D341Med (cell line): ENCODE data around the gene PARP8.
A peak's percentile ranks its signal among the peaks of the same experiment; 100 is the strongest.
"Not testable (repeated sequence)": the region's sequence is repeated elsewhere in the genome, so short reads cannot be mapped to it uniquely, and the experiment has no call there.

Experiments
- DNase-seq: peaks from one replicate; pipeline ENCODE4 v3.0.0; 2012; ENCODE audit warnings: low spot score

The PARP8 gene

GRCh38 chr5:50666261-50667022 is at the start of gene PARP8:
Gene PARP8, plus strand, starts transcription at chr5:50666637. Its CDS starts 459 bp downstream, at chr5:50667096.
- peak; percentile 62 for DNase-seq

DNA sequence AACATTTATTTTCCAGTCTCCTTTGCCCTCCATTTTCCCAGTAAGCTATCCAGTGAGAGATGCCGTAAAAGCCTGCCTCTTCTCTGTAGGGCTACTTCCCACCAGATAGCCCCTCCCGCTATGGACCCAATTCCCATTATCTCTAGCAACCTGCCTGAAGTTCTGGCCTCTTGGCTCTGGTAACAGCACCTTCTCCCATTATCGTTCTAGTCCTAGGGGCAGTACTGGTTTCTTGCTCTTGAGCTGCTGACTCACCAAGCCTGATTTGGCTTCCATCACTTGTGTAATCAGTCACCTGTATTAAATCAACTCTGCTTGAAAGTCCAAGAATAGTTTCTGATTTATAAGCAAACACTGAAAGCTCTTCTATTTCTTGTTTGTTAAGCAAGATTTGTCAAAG is 42.8 kb upstream of the PARP8 start:
- no peak for DNase-seq

- DNase-seq, result not testable (repeated sequence)
Measured at GRCh38 chr5:50634866-50635265, 31.6 kb upstream of the PARP8 start.

GRCh38 chr5:50637576-50637975 is 28.9 kb upstream of the PARP8 start:
- DNase-seq, result not testable (repeated sequence)

DNA sequence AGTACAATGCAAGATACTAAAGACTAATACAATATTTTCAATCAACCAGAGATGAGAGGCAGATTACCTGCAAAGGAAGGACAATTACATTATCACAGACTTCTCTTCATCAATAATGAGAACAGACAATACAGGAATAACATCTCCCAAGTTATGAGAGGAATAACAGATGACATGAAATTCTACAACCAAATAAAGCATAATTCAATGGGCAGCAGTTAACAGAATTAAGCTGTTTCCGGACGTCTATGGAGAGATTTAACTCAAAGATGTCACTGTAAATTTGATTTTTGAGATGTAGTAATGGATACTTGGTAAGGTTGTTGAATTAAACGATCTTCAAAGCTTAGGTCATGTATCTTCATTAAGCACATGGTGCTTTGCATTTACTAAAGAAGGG is 19.8 kb upstream of the PARP8 start:
- DNase-seq, result no peak

DNA sequence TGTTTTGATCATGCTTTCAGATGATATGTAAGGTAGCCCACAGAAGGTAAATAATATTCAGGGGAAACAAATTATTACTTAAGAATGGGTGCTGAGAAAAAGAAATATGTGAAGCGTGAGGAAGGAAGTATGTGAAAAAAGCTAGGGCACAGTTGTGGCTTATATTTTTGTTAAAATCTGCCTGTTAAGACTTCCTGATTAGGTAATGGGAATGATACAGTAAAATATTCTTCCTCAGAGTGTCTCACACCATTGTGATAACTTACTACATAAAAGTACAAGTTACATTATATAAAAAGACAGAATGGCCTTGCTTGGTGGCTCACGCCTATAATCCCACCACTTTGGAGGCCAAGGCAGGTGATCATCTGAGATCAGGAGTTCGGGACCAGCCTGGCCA is 18.7 kb upstream of the PARP8 start:
- DNase-seq, result no peak

GRCh38 chr5:50653946-50654345 is 12.5 kb upstream of the PARP8 start:
- no peak for DNase-seq

DNA sequence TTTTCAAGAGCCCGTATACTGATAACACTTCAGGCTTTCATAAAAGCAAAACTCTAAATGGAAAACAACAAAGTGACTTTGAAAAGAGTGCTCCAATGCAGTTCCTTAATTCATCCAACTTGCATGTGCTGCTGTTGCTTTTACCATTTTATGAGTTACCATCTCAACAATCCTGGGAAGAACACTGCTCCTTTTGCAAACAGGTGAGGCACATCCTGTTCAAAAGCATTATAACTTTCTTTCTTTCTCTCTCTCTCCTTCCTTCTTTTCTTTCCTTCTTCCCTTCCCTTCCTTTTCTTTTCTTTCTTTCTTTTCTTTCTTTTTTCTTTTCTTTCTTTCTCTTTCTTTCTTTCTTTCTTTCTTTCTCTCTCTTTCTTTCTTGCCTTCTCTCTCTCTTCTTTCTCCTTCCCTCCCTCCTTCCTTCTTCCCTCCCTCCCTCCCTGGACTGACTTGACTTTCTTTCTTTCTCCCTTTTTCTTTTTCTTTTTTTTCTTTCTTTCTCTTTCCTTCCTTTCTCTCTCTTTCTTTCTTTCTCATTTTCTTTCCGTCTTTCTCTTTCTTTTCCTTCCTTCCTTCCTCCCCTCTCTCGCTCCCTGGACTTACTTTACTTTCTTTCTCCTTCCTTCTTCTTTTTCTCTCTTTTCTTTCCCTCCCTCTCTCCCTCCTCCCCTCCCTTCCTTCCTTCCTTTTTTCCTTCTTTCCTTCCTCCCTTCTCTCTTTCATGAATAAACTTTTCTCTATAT is 11.2 kb upstream of the PARP8 start:
- no peak for DNase-seq

DNA sequence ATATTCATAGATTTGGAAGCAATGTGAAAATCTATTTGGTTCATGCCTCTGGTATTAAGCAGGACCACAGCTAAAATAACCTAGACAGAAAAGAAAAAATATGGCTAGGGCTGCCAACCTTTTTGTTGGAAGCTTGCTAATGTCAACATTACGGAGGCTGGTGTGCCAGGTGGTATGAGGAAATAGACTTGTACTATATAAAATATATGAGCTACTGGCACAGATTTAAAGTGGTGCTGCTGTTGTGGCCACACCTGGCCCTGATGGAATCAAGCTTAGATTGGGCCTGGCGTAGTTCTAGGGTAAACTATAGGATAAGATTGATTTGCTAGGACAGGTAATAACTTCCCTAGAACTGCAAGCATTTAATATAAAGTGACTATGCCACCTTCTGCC is 10.6 kb upstream of the PARP8 start:
- no peak for DNase-seq

DNA sequence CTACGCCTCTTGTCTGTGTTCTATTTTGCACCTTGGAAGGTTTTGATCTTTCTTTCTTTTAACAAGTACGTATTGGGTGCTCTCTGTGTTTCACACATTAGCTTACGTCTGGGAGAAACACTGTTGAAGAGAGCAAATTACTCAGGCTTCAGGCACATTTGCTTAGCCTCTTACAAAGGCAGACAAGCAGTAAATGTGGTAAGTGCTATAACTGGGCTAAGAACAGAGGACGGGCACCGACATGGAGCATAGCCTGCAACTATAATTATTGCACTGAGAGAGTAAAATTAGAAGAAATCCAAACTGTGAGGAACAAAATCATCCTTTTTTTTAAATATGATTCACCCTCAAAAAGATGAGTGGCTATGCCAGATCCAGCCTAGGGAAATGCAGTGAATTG is 9.4 kb upstream of the PARP8 start:
- no peak for DNase-seq

- no peak for DNase-seq
Measured at GRCh38 chr5:50658246-50658645, 8.2 kb upstream of the PARP8 start.

DNA sequence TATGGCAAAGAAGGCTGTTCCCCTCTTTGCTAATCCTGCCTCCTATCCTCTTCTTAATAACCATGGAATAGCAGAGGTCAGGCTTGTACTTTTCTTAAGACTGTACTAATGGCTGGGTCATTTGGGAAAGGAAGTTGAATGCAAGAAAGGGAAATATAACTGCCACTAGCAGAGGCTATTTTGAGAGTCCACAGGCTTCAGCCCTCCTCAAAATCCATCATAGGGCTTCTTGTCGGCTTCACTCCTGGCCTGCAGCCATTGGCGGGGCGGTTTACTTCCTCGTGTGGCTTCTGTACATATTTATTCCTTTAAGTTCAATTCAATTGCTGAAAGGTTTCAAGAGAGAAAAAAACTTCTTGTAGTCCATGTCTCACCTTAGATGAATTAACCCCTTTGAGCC is 2.8 kb upstream of the PARP8 start:
- DNase-seq, result no peak

- no peak for DNase-seq
Measured at GRCh38 chr5:50665091-50665490, 1.3 kb upstream of the PARP8 start.

DNA sequence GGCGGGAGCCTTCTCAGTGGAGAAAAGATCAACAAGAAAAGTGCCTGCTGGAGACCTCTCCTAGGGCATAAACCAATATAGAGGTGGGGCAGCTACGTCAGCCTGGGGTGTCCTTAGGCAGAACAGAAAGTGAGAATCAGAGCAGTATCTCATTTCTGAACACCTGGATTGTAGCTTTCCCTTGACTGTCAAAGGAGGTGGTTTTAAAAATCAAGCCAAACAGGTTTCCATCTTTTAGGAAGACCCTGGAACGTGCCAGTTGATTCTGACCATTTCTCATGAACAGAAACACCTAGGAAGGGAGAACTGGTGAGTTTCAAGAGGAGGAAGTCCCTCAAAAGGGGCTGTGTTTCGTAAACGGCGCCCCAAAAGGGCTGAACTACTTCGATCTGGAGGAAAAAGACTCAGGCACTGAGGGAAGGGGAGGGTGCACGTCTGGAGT is 655 bp upstream of the PARP8 start:
- not testable (repeated sequence) for DNase-seq

GRCh38 chr5:50667023-50667652 is 701 bp downstream of the PARP8 start:
- DNase-seq, result peak; percentile 55

- peak; percentile 59 for DNase-seq
Measured at GRCh38 chr5:50667653-50668595, 1.5 kb downstream of the PARP8 start.

GRCh38 chr5:50668636-50669035 is 2.2 kb downstream of the PARP8 start:
- not testable (repeated sequence) for DNase-seq

DNA sequence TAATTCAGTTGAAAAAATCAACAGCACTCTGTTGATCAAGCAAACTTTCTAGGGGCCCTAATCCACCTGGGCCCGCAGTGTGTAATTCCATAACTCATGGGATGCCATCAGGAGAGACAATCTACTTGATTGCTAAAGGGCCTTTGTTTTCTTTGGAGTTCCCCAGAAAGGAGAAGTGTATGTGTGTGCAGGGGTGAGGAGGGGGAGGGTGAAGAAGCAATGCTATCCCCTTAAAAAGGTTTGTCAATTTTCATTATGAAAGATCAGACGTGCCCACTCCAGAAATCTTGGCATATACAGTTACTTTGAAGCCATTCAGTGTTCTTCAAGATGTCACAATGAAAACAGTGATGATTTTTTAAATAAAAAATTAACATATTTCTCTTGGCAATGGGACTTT is 6.2 kb downstream of the PARP8 start:
- DNase-seq, result no peak

- DNase-seq, result not testable (repeated sequence)
Measured at GRCh38 chr5:50673444-50673843, 7.0 kb downstream of the PARP8 start.

- no peak for DNase-seq
Measured at GRCh38 chr5:50675385-50675784, 8.9 kb downstream of the PARP8 start.

GRCh38 chr5:50679554-50679953 is 13.1 kb downstream of the PARP8 start:
- DNase-seq, result not testable (repeated sequence)

DNA sequence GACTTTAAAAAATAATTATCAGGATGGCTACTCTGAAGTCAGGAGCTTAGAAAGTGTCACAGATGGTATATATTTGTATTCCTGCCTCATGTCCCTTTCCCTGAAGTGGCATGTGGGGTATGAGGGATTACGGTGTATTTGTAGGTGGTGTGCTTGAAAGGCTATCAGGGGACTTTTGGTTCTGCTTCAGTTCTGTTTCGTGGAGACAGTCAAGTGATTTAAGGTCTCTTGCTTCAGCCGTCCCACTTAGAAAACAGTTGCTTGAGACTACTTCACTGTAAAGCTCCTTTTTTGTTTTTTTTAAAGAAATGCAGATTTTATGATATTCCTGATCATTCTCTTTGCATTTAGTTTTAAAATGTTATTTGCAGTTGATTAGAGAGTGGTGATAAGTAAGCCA is 18.3 kb downstream of the PARP8 start:
- DNase-seq, result no peak
